GM18858 (cell line): Measurements from ENCODE around the gene CACNA1G.

Experiments used
- ATAC-seq: cut with Tn5 transposase; IDR thresholded peaks from one replicate; pipeline ENCODE4 v1.9.1; 2021; ENCODE audit not compliant: unreplicated experiment

Gene CACNA1G

GRCh38 chr17:50585346-50585745 is 24.8 kb downstream of the CACNA1G start:
- no peak for ATAC-seq

- ATAC-seq = no peak
These were observed 25.4 kb downstream of the CACNA1G start for GRCh38 chr17:50585891-50586290.

- ATAC-seq = no peak
These were observed 26.1 kb downstream of the CACNA1G start for GRCh38 chr17:50586421-50587247.

- no peak for ATAC-seq
These were observed 27.1 kb downstream of the CACNA1G start for GRCh38 chr17:50587571-50587970.

GRCh38 chr17:50588391-50589049 is 28.0 kb downstream of the CACNA1G start:
- no peak for ATAC-seq

- ATAC-seq = no peak
These were observed 28.7 kb downstream of the CACNA1G start for GRCh38 chr17:50589095-50589705.

GRCh38 chr17:50590946-50591737 is 30.6 kb downstream of the CACNA1G start:
- no peak for ATAC-seq

- no peak for ATAC-seq
These were observed 32.8 kb downstream of the CACNA1G start for GRCh38 chr17:50593321-50593720.

- no peak for ATAC-seq
These were observed 33.8 kb downstream of the CACNA1G start for GRCh38 chr17:50594128-50594823.

- no peak for ATAC-seq
These were observed 34.4 kb downstream of the CACNA1G start for GRCh38 chr17:50594892-50595291.

- ATAC-seq = no peak
These were observed 35.9 kb downstream of the CACNA1G start for GRCh38 chr17:50596191-50597037.

- ATAC-seq = no peak
These were observed 38.0 kb downstream of the CACNA1G start for GRCh38 chr17:50598487-50598886.

GRCh38 chr17:50599606-50600005 is 39.1 kb downstream of the CACNA1G start:
- no peak for ATAC-seq

- no peak for ATAC-seq
These were observed 41.4 kb downstream of the CACNA1G start for GRCh38 chr17:50601823-50602375.

- no peak for ATAC-seq
These were observed 42.3 kb downstream of the CACNA1G start for GRCh38 chr17:50602836-50603235.

- ATAC-seq = no peak
These were observed 42.8 kb downstream of the CACNA1G start for GRCh38 chr17:50603340-50603739.

GRCh38 chr17:50604513-50604912 is 44.0 kb downstream of the CACNA1G start:
- ATAC-seq = no peak

- ATAC-seq = no peak
These were observed 44.9 kb downstream of the CACNA1G start for GRCh38 chr17:50605429-50605828.

- no peak for ATAC-seq
These were observed 47.1 kb downstream of the CACNA1G start for GRCh38 chr17:50607522-50608175.
